Stimulated activated CD4-positive, alpha-beta T cell treated with anti-CD3 and anti-CD28 coated beads, Interleukin-1b, Interleukin-23, amount 100 ng/mL, for 48 hours (primary cell): Measurements from ENCODE around the gene NNT.
A peak's percentile ranks its signal among the peaks of the same experiment; 100 is the strongest.
"Not testable (repeated sequence)": the region's sequence is repeated elsewhere in the genome, so short reads cannot be mapped to it uniquely, and the experiment has no call there.

Experiments
- DNase-seq: peaks from one replicate; pipeline ENCODE4 v3.0.0-alpha.2; 2020

Gene NNT

DNA sequence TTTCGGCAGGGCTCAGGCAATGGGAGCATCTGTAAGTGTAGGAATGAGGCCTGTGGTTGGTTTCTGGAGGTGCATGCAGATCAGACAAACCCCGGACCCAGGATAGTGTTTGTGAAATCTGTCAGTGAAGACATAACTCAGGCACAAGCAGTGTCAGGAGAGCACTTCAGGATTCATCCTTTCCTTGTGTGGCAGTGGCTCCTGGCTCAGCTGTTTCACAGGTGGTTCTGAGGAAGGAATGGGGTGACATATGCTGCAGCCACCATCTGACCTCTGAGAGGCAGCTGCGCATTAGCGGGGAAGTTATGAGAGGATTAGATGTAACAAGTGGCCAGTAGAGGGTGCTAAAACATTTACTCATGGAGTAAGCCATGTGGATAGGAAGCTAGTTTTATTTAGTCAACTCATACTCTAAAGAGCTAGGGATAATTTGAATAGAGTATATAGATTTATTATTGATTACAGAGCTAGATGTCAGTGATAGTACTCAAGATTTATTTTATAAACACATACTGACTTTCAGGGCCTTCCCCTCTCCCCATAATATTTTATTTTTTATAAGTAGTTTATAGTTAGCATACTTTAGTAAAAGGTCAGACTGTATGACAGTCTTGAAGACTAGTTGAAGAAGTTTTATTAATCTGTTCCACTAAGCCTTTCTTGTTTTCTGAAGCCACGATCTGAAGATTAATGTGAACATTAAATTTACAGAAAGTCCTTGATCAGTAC lies 28.4 kb downstream of the NNT start:
- DNase-seq = peak; percentile 8

DNA sequence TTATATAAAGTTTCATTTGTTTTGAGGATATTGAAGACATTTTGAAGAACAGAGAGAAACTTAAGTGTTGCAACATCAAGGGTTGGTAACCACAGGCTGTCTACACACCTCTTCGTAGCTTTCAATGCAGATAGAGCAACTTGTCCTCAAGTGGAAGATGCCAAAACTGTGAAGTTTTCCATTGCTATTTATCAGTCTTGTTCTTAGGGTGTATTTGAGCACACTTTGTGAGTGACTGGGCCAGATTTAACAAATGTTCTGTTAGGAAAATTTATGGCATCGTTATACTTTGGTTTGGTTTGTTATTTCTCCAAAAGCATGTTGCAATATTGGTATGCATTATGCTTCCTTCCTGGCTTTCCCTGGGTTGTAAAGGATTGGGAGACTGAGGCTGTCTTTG lies 31.6 kb downstream of the NNT start:
- no peak for DNase-seq

DNA sequence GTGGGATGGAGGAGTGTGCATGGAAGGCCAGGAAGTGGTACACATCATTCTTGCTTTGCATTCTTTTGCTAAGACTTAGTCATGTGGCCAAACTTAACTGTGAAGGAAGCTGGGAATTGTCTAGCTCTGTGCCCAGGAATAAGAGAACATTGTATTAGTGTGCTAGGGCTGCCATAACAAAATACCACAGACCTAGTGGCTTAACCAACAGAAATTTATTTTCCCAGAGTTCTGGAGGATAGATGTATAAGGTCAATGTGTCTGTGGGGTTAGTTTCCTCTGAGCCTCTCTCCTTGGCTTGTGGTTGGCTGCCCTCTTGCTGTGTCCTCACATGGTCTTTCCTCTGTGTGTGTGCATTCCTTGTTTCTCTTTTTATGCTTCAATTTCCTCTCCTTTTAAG lies 32.4 kb downstream of the NNT start:
- no peak for DNase-seq

DNA sequence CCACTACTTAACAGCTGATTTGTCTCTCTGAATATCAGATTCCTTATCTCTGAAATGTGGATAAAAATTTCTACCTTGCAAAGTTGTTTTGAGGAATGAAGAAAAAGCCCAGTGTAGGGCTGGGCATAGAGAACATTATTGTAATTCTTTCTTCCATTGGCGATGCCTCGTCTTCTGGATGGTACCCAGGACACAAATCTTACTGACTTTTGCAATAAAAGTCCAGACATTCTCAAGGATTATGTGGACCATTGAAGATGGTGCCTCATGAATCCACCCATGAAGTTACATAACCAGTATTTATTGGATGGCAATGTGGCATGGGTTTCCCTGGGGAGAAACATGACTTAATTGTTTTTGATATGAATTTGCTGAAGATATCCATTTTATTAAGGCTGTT lies 33.1 kb downstream of the NNT start:
- no peak for DNase-seq

DNA sequence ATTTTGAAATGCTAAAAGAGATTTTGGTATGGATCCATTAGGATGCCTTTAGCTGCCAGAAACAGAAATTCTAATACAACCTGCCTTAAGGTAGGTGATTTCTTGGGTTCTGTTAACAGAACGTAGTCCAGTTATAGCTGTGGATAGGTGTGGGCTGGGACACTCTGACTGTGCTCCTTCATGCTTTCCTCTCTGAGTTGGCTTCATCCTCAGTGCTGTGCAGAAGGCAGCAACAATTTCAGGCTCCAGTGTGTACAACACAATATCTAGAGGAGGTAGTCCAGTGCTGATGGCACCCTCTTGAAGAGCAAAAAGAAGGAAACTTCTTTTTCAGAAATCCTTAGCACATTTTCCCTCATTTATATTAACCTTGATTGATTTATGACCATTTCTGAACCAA lies 34.4 kb downstream of the NNT start:
- DNase-seq = no peak

DNA sequence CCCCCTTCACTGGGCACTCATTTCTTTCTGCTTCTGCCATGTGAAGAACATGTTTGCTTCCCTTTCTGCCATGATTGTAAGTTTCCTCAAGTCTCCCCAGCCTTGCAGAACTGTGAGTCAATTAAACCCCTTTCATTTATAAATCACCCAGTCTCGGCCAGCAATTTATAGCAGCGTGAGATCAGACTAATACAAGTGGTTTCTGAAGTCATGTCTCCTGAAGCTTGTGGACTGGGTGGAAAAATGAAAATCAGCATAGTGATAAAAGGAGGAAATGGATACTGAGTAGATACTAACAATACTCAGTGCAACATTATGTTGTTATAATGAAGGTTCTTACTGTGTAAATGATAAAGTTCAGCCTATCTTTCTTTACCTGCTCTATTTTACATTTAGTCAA lies 35.1 kb downstream of the NNT start:
- DNase-seq = no peak

DNA sequence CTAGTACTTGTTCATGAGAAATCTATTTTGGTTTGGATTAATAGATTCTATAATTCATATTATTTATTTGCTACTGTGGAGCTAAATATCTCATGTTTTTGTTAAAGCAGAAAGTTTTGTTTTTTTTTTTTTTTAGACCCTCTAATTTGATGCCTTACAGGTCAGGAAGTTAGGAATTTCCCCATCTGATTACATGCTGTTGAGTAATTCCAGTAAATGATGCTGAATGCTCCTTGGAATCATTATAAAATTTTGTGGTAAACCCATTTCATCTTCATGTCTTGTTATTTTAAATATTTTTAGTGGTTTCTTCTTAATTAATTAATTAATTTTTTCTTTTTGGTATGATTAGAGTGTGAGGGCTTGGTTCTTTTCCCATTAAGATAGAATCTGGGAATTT lies 35.6 kb downstream of the NNT start:
- no peak for DNase-seq

DNA sequence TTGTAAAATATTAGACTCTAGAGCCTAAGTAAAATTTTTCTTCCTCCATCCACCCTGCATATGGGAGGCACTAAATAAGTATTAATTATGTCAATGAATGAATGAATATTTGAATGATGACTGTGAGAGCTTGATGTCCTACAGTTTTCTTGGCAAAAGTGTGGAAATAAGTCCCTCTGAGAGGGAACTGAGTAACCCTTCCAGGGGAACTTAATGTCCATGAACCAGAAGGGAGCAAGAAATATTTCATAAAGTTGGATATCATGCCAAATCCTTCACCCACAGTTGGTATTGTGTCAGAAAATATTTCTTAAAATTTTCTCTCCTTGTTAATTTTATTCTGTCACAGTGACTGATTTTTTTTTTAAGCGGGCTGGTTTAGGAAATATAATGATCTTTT lies 36.6 kb downstream of the NNT start:
- no peak for DNase-seq

DNA sequence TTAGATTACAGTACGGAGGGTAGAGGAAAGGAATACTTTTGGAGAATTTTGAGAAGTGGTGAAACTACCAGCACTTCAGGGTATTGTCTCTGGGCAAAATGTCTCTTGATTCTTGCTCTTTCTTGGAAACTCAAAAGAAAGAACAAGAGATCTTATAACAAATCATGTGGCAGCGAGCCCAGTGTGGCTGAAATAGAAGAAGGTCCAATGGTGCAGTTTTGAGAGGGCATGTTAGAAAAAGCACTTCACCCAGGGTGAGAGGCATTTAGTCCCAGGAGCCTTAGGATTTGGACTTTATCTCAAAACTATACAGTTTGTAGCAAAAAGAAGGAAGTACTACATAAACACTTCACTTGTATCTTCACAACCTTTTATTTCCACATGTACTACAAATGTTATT lies 39.4 kb downstream of the NNT start:
- no peak for DNase-seq

DNA sequence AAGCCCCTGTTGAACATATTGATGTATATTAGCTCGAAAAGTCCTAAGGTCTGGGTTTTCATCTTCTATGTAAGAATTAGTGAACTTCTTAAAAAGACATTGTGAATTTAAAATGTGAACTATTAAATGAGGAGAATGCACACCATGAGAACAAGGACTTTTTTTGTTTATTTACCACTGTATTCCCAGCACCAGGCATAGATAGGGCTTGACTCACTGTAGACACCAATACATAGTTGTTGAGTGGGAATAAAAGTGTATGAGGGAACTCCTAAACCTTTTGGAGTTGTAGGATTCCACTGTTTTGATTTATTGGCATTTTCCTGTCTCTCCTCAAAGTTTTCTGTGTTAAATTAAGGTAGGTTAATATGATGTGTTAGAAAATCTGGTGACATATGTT lies 40.3 kb downstream of the NNT start:
- DNase-seq = no peak

DNA sequence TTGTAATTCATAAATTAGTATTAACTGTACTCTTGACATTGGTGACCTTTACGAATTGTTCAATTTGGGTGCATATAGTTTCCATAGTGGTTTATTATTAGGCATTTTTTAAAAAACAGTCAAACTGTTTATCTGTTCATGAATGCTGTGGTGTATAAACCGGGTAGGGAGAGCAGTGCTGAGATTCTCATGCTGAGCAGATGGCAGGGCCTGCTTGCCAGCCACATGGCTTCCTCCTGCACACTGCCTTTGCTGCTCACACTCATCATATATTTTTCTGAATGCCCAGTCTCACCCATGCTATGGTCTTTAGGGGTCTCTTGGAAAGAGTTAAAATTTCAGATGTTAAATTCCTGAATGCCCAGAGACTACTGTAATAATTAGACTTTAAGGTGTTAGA lies 40.8 kb downstream of the NNT start:
- DNase-seq = no peak

DNA sequence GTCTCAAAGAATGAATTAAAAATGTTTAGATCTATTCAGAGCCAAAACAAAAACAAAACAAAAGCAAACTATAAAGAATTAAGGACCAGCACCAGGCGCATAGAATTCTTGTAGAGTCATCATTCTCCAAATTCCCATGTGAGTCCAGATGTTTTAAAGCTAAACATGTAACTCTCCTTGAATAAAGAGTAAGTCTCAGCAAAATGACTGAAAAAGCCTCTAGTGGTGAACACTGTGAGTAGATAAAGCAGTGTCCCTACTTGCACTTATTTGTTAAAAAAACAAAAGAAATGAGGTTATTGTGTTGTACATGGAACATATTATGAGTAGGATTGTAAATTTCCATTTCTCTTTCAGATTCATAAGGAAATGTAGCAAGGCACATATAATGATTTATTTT lies 44.0 kb downstream of the NNT start:
- DNase-seq = no peak

DNA sequence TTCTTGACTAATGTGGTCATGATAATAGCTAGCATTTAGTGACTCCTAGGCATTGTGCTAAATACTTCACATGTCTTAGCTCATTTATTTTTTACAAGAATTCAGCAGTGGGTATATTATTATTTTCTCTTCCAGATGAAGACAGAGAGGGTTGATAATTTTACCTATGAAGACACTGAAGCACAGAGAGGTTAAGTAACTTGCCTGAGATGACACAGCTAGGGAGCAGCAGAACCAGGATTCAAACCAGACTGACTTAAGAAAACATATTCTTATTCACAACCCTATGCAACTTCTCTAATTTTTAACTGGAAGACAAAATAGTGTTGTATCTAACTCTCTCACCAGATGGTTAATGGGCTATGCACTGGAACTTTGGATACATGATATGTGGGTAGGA lies 44.8 kb downstream of the NNT start:
- DNase-seq = no peak

DNA sequence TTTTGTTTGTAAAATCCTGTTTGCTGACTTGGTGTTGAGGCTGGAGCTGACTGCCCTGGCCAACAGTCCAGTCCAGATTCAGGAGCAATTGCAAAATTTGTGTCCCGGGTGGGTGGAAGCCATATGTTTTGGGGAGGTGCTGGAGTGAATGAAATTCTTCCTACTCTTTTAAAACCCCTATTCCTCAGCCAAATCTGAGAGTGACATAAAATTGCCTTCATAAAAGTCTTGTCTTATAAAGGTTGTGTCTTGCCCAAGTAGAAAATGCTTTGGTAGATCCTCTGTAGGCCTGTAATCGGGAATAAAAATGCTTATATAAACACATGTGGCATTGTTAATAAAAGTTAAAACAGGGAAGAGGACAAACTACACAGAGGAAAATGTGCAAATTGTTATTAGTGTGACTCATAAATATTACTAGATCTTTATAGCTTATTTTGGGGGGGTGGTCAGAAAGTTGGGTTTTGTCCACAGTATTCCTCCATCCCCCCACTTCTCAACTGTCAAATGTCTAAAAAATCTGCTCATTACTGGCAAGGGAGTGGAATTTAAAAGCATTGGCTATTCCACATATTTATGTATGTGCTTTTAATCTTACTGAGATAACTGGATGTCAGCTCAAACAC lies 45.6 kb downstream of the NNT start:
- no peak for DNase-seq

DNA sequence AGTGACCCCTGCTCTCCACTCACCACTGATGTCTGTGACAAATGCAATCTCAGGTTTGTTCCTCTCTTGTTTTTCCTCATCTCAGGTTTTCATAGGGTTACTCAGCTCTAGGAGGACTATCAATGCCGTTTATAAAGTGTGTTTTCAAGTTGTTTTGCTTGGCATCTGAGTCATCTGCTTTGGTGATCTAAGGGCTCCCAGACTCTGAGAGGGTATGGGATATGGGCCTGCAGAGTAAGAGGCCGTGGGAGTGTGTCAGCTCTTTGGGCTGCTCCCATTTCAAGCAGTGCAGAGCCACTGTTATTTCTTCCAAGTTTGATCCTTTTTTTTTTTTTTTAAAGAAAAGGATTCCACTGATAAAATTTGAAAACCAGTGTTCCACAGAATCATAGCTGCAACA lies 46.3 kb downstream of the NNT start:
- no peak for DNase-seq

DNA sequence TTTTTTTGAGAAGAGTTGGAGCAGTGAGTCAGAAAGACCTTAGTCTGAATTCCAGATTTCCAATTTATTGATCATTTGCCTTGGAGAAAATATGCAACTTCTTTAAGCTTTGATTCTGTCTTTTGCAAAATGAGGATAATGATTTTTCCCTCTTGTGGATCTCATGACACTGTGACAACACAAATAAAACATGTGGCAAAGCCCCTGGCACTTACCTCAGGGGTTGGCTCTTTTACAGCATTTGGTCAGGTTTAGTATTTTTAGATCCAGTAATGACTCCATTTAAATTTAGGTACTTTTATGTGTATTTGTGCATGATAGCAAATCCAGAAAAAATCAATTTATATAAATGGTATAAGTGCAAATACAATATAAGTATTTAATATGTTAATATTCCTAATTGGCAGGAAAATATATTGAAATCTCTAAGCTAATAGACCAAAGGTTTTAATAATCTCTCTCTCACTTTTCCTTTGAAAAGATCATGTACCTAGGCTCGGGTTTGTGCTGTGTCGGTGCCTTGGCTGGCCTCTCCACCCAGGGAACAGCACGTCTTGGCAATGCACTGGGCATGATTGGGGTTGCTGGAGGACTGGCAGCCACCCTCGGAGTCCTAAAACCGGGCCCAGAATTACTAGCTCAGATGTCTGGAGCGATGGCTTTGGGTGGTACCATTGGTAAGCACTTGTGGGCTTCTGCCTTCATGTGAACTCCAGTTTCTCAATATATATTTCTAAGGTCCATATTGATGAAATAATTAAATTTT lies 49.7 kb downstream of the NNT start:
- DNase-seq = no peak

DNA sequence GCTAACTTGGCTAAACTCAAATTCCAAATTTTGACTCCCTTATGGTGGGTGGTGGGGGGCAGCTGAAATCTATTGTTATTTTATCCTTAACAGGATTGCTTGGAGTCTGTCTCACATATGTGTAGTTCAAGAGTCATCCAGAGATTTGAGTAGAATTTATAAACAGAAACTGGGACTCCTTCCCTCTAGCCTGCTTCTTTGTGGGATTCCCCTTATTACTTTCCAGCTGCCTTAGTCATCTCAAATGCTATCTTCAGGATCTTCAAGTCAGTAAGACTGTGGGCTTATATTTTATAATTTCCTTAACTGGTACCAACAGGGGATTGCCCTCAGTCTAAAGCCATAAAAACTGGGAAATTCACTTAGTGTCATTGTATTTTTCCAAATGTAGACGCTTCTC lies 55.5 kb downstream of the NNT start:
- DNase-seq = no peak

DNA sequence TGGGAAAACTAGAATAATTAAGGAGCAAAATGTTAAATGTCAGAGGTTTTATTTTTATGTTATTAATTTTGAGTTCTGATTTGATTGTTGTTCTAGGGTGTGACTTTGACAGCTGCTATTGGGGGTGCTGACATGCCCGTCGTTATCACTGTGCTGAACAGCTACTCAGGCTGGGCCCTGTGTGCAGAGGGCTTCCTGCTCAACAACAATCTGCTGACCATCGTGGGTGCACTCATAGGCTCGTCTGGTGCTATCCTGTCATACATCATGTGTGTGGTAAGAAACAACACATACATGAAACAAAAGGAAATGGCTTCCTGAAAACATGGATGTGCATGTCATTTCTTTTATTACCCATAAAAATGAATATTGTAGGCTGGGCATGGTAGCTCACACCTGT lies 56.1 kb downstream of the NNT start:
- no peak for DNase-seq

DNA sequence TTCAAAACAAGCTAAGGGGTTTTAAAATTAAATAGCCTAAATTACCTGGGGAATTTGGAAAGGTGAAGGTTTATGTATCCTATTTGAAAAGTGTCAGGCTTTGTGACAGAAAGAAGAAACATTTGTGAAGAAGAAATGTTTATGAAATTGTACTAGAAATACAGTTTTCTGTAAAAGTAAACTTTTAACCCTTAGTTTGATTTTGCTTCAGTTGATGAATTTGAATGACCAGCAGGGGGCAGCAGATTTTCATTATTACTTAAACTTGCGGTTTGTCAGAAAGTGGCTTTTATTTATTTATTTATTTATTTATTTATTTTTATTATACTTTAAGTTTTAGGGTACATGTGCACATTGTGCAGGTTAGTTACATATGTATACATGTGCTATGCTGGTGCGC lies 58.1 kb downstream of the NNT start:
- no peak for DNase-seq

DNA sequence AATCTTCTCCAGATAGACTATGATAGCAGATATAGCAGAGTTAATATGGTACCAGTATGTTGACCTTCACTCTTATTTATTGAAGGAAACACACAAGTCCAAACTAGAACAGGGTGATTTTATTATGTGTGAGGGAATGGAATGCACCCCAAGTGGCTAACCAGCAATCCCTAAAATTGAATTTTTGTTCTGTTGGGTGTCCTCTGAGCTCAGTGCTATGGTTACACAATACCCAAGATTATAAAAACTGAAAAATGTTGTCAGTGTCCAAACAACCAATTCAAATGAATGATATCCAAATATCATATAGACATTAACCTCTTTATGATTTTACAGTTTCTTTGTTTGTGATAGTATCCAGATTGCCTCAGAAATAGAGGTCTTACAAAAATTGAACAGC lies 60.9 kb downstream of the NNT start:
- no peak for DNase-seq

DNA sequence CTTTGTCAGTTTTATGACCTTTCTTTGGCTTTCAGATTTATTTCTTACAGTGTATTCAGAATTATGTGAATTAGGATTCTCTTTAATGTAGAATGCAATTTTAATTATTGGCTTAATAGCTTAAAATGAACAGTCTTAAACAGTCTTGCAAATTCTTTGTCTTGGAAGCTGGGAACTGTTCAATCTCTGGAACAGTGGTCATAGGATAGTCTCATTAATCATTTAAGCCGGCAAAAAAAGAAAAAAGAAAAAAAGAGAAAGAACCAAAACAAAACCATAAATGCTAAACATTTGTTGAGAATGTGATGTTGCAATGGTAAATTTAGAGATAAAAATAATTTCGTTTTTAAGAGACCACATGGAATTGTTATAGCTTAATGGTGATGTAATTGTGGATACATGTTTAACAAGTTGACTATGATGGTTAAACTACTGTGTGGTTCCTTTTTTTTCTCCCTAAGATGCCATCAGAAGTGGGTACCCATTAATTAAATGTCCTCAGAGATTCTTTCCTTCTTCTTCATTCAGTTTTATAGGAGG lies 61.6 kb downstream of the NNT start:
- no peak for DNase-seq

DNA sequence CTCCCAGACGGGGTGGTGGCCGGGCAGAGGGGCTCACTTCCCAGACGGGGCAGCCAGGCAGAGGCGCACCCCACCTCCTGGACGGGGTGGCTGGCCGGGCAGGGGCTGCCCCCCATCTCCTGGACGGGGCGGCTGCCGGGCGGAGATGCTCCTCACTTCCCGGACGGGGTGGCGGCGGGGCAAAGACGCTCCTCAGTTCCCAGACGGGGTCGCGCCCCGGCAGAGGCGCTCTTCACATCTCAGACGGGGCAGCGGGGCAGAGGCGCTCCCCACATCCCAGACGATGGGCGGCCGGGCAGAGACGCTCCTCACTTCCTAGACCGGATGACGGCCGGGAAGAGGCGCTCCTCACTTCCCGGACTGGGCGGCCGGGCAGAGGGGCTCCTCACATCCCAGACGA lies 62.8 kb downstream of the NNT start:
- DNase-seq = not testable (repeated sequence)

DNA sequence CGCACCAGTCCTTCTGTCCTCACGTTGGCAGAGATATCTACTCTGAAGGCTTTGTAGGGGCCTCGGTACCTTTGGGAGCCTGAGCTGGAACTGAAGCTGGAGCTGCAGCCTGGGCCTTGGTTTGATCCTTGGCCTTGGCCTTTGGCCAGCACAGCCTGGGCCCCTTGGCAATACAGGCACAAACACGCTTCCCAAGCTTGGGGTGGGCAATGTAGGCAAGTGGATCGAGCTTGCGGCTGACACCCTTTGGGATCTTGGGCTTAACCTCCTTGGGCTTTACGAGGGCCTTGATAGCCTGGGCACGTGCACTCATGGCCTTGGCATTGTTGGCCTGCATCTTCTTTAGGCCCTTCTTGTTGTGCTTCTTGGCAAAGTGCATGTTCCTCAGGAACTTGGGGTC lies 63.7 kb downstream of the NNT start:
- DNase-seq = not testable (repeated sequence)

DNA sequence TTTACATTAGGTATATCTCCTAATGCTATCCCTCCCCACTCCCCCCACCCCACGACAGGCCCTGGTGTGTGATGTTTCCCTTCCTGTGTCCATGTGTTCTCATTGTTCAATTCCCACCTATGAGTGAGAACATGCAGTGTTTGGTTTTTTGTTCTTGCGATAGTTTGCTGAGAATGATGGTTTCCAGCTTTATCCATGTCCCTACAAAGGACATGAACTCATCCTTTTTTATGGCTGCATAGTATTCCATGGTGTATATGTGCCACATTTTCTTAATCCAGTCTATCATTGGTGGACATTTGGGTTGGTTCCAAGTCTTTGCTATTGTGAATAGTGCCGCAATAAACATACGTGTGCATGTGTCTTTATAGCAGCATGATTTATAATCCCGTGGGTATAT lies 64.4 kb downstream of the NNT start:
- not testable (repeated sequence) for DNase-seq
